Activated CD8-positive, alpha-beta memory T cell treated with anti-CD3 and anti-CD28 coated beads, Interleukin-2, amount 50 U/mL, for 1 hour (primary cell): ENCODE results near the gene NDOR1.
A peak's percentile ranks its signal among the peaks of the same experiment; 100 is the strongest.

Experiments used
- DNase-seq: peaks from one replicate; pipeline ENCODE4 v3.0.0-alpha.2; 2020; ENCODE audit errors: extremely low read depth

Gene NDOR1

GRCh38 chr9:137198902-137199283, 6.6 kb upstream of the NDOR1 start:
- DNase-seq = no peak

GRCh38 chr9:137199411-137200121, 5.9 kb upstream of the NDOR1 start:
- DNase-seq = no peak

- peak; percentile 99 for DNase-seq
Observed at GRCh38 chr9:137200311-137201204, 4.9 kb upstream of the NDOR1 start, which contains the start of gene TPRN. Gene TPRN (minus strand): TSS chr9:137200741. CDS start chr9:137200711, 30 bp downstream.

GRCh38 chr9:137201205-137201868, 4.2 kb upstream of the NDOR1 start:
- DNase-seq = no peak

- DNase-seq = no peak
Observed at GRCh38 chr9:137202966-137203365, 2.5 kb upstream of the NDOR1 start.

- DNase-seq = no peak
Observed at GRCh38 chr9:137204731-137205125, 772 bp upstream of the NDOR1 start.

- DNase-seq = no peak
Observed at GRCh38 chr9:137206602-137207001, 1.1 kb downstream of the NDOR1 start.

- no peak for DNase-seq
Observed at GRCh38 chr9:137211532-137211931, 6.0 kb downstream of the NDOR1 start.

- no peak for DNase-seq
Observed at GRCh38 chr9:137212520-137212919, 7.0 kb downstream of the NDOR1 start.

- no peak for DNase-seq
Observed at GRCh38 chr9:137213160-137214060, 7.9 kb downstream of the NDOR1 start.

GRCh38 chr9:137214620-137215019, 9.1 kb downstream of the NDOR1 start:
- no peak for DNase-seq

- DNase-seq = no peak
Observed at GRCh38 chr9:137215196-137215986, 9.9 kb downstream of the NDOR1 start.

- DNase-seq = no peak
Observed at GRCh38 chr9:137216188-137216965, 10.9 kb downstream of the NDOR1 start.

GRCh38 chr9:137217276-137218211, 12.0 kb downstream of the NDOR1 start:
- DNase-seq = no peak

GRCh38 chr9:137218212-137218753, 12.8 kb downstream of the NDOR1 start:
- DNase-seq = no peak

GRCh38 chr9:137218754-137219271, 13.3 kb downstream of the NDOR1 start:
- no peak for DNase-seq

- no peak for DNase-seq
Observed at GRCh38 chr9:137219757-137220316, 14.3 kb downstream of the NDOR1 start.
